Astrocyte (in vitro differentiated cells and primary cell): Measurements from ENCODE around the gene FAM222B.

Experiments used
- CTCF ChIP-seq: IDR thresholded peaks from 2 replicates; pipeline ENCODE4 v1.5.1; 2011; ENCODE audit warnings: low read depth, mild to moderate bottlenecking, inconsistent platforms, low read length, moderate library complexity; ENCODE audit not compliant: insufficient read depth
- EZH2 ChIP-seq: IDR thresholded peaks from 2 replicates; pipeline ENCODE4 v1.6.1; 2012; ENCODE audit warnings: mild to moderate bottlenecking, low read length, inconsistent platforms; ENCODE audit not compliant: insufficient read depth

- TF ChIP-seq CTCF = no peak
- TF ChIP-seq EZH2 = no peak
Measured at GRCh38 chr17:28862561-28862960, 20.0 kb upstream of the FAM222B start.
